OCI-M1 (cell line): ENCODE results near the gene LRRC73.
"Not testable (repeated sequence)": the region's sequence is repeated elsewhere in the genome, so short reads cannot be mapped to it uniquely, and the experiment has no call there.

Experiments used
- DNase-seq: peaks from one replicate; lab custom pipeline; 2025; lab: John Stamatoyannopoulos, UW

The LRRC73 gene

DNA sequence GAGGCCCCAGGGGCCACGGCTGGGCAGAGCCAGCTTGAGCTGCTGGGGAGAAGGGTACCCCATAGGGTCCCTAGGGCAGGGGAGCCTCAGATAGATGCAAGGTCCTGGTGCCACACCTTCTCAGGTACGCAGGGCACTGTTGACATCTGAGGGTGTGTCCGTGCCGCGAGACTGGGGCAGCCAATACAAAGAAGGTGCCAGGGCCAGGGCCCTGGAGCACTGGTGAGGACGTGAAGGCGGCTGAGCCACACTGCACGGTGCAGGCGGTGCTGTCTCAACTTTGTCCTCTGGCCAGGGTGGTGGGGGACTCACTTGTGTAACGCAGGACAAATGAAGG is 649 bp upstream of the LRRC73 start:
- DNase-seq = no peak

DNA sequence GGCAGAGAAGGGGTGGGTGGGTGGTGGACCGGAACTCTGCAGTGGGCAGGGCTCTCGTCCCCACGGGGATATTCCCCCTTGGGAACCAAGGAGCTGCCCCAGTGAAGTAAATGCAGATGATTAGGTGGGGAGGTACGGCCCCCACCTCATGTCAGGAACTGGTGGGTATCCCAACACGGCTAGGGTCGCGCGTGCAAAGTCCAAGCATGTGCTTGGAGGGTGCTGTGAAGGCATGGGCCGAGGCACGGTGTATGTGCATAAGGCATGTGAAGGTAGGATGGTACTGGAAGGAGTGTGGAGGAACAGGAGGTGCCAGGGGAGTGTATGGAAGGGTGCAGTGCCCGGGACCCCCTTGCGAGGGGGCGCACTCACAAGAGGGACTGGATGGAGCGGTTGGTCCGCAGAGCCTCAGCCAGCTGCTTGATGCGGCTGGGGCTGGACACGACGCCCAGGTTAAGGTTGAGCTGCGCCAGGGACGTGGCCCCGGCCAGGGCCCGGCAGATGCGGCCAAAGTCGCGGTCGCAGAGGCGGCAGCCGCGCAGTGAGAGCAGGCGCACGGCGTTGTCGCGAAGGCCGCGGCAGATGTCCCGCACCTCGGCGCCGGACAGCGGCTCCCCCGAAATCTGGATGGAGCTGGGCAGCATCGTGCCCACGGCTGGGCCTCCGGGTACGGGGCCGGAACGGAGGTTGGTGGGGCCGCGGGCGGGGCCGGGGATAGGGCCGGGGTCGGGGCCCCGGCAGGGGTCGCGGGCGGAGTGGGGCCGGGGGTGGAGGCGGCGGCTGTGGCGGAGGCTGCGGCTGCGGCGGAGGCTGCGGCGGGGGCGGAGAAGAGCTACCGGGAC is 783 bp downstream of the LRRC73 start:
- DNase-seq = no peak

DNA sequence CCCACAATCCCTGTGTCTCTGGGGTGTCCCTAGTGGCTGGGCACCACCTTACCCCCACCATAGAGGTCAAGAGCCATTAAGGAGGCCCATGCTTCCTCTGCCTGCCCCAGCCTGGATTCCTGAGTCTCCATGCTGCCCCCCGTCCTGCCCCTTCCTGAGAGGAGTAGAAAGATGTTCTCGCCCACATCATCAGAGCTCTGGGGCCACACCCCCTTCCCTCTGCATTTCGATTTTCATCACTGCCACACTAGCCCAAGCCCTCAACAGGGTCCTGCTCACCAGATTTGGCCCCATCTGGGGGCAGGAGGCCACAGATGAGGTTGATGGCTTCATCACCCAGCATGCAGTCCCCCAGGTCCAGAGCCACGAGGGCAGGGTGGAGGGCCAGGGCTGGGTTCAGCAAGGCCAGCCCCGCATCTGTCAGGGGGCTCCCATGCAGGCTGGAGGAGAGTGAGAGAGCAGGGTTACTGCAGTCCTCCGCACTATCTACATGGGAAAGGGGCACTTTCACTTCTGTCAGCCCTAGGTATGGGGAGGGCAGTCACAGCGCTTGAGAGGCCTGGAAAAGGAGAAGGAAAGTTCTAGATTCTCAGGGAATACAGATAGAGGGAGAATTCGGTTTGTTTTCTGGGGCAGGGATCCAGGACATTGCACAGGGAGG is 1.5 kb downstream of the LRRC73 start:
- peak; percentile 16 for DNase-seq

DNA sequence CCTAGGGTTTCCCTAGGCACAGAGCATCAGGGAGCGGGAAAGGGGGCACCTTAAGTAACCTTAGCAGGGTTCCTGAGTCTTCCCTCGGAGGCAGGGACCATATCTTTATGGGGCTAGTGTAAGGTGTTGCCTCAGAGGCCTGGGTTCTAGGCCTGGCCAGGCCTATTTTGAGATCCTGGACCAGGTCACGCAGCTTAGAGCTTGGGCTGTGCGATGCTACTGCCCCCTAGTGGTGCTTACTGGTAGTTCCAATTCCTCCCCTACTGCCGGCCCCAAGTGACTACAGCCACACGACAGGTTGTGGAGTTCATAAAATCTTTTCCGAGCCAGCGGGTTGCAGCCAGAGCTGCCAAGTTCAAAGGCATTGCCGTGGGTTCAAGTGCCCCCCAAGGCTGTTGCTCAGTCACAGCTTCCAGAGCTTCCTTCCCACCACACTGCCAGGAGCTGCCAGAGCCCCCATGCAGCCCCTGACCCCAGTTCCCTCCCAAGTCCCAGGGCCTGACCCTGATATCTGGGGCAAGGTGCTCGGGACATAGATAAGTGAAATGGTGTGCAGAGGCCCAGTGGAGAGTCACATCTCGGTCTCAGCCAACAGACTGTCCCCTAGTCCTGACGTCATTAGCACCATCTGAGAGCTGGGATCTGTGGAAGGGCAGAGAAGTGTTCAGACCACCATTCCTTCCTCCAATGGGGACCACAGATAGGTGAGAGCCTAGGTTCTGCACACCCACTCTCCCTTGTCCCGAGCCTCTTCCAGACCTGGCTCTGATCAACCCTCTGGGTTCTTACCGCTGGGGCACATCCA is 3.3 kb downstream of the LRRC73 start:
- DNase-seq = peak; percentile 96

DNA sequence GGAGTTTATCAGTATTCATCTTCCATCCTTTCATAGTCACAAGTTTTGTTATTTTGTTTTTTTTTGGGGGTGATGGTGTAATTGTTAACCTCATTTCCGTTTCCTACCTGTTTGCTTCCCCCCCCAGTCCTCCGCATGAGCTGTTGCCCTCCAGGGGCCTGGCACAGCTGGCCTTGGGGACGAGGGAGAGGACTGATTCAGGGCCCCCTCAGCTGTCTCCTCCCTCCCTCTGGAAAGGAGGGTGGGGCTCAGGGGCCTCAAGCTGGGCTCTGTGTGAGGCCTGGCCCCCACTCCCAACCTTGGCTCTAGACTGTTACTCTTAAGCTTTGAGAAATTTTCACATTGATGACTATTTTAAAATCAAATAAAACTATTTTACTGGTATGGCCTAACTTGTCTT is 4.0 kb downstream of the LRRC73 start:
- DNase-seq = no peak

DNA sequence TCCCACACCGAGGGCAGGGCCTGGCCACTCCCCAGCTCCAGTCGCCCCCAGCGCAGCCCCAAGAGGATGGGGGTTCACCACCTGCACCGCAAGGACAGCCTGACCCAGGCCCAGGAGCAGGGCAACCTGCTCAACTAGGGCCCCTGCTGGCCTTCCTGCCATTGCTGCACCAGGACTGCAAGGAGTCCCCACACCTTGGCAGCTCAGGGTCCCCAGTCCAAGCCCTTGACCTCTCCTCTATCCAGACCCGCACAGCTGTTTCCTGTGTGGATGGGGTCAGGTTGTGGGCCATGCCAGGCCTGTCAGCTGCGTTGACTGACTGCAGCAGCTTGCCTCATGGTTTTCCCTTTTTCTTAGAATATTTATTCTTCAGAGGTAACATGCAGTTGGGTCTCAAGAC is 4.4 kb downstream of the LRRC73 start:
- no peak for DNase-seq

DNA sequence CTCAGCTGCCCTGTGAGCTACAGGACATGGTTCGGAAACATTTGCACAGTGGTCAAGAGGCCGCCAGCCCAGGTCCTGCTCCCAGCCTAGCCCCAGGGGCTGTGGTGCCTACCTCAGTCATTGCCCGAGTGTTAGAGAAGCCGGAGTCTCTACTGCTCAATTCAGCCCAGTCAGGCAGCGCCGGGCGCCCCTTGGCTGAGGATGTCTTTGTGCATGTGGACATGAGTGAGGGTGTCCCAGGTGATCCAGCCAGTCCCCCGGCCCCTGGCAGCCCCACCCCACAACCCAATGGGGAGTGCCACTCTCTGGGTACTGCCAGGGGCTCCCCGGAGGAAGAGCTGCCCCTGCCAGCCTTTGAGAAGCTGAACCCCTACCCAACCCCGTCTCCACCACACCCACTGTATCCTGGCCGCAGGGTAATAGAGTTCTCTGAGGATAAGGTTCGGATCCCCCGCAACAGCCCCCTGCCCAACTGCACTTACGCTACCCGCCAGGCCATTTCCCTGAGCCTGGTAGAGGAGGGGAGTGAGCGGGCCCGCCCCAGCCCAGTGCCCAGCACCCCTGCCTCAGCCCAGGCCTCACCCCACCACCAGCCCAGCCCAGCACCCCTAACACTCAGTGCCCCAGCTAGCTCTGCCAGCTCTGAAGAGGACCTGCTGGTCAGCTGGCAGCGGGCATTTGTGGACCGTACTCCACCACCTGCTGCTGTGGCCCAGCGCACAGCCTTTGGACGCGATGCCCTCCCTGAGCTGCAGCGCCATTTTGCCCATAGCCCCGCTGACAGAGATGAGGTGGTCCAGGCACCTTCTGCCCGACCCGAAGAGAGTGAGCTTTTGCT is 5.2 kb downstream of the LRRC73 start:
- DNase-seq = no peak

DNA sequence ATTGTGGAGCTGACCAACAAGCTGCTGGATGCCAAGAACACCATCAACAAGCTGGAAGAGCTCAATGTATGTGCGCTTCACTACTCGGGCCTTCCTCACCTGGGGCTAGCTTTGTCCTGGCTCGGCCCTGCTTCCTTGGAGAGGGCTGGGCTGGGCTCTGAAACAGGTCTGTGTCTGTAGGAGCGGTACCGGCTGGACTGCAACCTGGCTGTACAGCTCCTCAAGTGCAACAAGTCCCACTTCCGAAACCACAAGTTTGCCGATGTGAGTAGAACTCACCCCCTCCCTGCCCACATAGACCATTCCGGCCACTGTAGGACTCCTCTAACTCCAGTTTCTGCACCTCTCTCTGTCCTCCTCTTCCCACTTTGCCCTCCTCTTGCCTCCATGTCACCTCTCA is 6.7 kb downstream of the LRRC73 start:
- DNase-seq = no peak

DNA sequence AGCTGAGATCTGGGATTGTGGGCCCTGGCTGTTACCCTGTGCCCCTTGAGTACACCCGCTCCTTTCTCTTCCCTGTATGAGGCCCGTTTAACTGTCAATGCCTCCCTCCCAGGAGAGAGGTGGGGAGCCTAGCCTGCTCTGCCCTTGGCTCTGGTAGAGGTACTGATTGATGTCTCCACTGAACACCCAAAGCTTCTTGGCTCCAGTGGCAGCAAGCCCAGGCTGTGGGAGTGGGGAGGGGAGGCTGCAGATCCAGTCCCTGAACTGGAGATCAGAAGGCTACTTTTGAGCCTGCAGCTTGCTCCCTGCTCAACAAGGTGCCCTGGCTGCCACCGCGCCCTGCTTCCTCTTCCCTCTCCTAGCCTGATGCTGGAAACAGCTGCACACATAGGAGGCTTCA is 7.5 kb downstream of the LRRC73 start:
- no peak for DNase-seq

DNA sequence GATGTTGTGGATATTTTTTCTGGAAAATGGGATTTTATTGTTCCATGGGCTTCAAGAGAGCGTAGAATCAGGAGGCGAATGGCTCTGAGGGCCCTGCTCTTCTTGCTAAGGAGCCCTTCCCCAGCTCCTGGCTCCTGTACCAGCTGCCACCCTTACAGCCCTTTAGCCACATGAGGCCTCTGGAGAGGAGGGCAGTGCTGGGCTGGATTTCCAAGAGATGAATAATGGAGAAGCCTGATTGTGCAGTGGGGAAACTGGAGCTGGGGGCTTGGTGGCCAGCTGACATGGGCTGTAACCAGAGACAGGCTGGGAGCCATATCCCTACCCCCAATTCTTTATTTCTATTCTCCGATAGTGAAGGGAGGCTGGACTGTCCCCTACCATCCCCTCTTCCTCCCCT is 9.2 kb downstream of the LRRC73 start:
- DNase-seq = no peak

DNA sequence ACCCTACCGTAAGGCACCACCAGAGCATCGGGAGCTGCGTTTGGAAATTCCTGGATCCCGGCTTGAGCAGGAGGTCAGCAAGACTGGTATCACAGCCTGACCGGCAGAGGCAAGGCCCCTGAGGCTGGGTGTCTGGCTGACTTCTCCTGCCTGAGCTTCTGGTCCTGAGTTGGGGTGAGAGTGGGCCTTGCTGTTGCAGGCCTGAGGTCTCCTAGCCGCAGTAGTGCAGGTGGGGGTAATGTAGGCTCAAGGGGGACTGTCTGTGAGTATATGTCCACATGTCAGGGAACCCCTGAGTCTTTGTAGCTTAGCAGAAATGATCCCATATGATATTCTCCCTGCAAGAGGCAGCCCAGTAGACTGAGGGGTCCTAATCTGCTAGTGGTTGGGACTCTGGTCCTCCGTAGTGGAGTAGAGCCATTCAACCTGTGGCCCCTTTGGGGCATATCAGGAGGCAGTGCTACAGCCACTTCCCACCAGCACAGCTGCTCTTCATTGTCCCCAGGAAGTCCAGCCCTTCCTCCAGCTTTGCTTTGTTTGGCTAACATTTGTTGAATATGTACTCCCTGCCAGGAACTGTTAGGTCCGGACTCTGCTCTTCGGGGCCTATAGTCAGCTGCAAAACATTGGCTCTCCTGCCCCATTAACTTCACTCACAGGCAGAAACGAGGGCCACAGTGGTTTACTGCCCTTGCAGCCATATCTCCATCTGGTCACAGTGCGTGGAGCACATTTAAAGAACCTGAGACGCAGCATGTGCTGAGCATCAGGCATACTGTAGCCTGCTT is 10.9 kb downstream of the LRRC73 start:
- DNase-seq = no peak

DNA sequence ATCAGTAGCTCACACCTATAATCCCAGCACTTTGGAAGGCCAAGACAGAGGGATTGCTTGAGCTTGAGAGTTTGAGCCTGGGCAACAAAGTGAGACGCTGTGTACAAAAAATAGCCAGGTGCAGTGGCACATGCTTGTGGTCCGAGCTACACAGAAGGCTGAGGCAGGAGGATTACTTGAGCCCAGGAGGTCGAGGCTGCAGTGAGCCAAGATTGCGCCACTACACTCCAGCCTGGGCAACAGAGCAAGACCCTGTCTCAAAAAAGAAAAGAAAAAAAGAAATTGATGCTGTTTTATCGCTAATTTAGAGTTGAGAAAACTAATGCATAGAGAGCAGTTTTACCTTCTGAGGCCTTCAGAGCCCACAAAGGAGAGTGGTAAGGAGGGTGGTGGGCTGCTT is 11.9 kb downstream of the LRRC73 start:
- DNase-seq = not testable (repeated sequence)

DNA sequence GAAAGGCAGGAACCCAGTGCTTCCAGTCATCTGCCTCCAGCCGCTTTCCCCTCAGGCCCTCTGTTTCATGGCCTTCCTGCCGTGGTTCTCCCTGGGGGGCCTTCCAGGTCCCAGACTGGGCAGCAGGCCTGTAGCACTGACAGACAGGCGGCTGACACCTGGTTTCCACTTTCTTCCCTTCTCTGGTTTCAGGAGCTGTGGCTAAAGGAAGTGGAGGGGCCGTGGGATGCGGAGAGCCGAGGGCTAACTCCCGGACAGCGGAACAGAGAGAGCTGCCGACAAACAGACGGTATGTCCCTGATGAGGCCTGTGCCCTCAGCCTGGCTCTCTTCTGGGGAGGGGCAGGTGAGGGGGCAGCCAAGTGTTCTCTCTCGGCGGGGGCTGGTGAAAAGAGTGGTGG is 12.5 kb downstream of the LRRC73 start:
- DNase-seq = no peak

DNA sequence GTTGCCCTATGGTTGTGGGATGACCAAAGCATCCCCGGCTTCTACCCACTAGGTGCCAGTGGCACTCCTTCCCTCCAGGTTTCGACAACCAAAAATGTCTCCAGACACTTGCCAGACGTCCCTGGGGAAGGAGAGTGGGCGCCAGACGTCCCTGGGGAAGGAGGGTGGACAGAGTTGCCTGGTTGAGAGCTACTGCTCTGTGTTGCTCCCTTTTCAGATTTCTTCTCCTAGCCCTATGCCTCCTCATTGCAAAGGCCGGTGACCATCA is 13.1 kb downstream of the LRRC73 start:
- no peak for DNase-seq

DNA sequence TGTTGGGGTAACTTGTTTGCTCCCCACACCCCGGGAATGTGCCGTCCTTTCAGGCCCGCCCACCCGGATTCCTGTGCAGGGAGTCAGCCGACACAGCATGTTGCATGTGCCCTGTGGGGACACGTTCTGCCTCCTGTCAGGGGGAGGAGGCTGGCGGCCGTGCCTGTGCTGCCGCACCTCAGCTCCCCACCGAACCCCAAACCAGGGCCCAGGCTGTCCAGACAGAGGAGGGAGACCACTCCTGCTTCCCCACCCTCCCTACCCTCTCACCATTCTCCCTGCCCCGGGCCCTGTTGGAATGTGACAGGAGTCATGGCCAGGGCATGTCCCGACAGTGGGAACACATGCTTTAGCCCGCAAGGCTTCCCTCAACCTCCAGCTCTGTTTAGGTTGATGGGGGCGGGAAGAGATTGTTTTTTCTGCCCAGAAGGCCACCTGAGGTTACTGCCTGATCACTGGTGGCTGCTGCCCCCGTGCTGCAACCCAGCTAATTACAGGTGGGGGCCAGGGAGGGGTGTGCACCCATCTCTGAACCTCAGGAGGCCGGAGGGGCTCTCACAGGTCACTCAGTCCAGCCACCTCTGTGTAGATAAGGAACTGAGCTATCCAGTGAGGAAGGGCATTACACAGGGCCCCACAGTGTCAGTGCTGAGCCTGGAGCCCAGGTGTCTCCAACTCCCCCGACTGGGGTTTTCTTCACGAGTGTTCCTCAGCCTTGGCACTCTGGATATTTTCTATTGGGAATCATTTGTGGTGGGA is 13.6 kb downstream of the LRRC73 start:
- peak; percentile 10 for DNase-seq

DNA sequence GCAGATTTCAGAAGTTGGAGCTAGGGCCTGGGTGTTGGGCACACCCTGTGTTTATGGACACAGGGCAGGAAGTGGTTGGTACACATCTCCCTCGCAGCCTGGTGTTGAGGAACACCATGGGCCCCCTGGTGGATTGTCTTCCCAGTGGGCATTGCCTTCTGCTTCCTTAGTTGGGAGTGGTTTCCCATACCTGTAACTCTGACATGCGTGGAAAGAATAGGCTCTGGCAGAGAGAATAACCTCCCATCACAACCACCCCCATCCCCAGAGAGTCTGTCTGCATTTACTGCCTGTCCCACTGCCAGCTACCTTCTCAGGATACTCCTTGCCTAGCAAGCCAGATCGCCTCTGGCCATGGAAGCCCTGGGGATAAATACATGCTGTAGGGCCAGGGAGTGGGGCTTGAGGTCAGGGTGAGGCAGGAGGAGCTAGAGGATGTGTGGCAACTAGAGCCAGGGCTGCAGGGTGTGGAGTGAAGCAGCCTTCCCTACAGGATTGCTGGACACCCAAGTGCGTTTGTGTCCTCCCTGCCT is 14.7 kb downstream of the LRRC73 start:
- DNase-seq = no peak

DNA sequence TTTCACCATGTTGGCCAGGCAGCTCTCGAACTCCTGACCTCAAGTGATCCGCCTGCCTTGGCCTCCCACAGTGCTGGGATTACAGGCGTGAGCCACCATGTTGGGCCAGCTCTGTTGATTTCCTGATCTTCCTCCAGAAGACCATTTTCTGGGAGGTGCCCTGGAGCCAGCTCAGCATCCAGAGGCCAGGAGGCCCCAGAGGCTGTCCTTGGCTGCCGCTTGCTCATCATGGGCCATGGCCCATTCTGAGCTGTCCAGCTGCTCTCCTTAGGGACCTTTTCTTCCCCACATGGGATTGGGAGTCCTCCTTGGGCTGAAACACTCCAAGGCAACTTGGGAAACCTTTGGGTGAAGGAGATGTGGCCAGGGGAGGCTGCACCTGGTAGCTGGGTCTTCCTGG is 15.4 kb downstream of the LRRC73 start:
- DNase-seq = no peak

DNA sequence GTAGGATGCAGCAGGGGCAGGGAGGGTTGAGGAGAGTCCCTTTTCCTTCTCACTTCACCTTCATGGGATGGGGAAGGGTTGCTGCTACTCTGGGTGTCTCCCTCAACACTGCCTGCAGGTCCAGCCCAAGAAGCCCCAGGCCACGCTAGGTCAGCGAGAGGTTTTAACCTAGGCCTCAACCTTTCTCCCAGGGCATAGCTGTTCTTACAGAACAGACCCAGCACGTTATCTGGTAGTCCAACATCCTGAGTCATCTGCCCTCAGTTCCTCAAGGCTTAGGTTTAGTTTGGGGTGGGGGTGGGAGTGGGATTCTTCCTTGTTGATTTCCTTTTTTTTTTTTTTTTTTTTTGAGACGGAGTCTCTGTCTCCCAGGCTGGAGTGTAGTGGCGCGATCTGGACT is 15.8 kb downstream of the LRRC73 start:
- DNase-seq = no peak

DNA sequence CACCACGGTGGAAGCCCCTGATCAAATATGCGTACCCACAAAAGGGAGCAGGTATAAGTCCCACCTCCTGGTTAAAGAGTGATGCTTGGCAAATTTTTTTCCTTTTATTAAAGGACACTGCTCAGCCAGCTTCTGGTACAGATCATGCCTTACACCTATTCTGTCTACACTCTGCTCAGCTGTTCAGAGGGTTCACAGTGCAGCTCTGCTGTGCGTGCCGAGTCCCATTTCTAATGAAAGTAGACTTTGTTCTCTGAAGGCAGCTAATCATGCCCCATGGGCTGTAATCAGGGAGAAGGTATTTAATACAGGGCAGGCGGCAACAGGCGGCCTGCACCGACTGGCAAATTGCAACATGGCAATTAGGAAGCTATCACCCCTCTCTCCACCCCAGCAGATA is 16.3 kb downstream of the LRRC73 start:
- no peak for DNase-seq

DNA sequence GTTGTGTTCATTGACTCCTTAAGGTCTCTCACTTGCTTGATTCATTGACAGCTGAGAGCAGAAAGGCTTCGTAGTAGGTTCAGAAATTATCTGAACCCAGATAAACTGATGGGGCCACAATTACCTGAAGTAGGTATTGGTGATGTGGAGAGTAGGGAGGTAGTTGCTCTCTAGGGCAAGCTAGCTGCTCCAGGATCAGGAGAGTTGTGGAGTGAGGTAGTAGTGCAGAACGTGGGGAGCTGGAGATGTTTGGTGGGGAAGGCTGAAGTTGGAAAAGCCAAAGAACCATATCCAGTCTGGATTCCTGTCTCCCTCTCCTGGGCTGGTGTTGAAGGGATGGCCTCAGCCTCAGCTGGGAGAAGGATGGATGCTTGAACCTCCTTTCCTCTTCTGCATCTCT is 16.9 kb downstream of the LRRC73 start:
- DNase-seq = no peak

DNA sequence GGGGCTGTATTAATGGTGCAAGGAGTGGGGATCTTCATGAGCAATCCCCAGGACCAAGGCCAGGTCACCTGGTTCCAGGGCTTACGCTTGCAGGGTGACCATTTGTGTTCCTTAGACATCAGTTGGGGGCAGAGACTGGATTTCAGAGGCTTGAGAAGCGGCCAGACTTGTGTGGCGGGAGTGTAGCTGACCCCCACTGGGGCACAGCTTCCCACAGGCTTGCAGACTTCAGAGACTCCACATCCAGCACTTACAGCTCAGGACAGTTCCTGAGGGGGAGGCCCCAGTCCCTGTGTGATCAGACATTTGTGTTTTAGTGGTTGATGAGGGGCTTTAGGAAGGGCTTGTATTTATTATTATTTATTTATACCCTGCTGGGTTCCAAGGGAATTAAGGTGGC is 17.5 kb downstream of the LRRC73 start:
- DNase-seq = no peak
